Panc1 (cell line): ENCODE data around the gene INTS6L.

Experiments used
- CTCF ChIP-seq: fragments of 450-650 bp; IDR thresholded peaks from 2 replicates; pipeline ENCODE4 v1.5.1; 2017; ENCODE audit warnings: mild to moderate bottlenecking
- POLR2AphosphoS5 ChIP-seq: IDR thresholded peaks from 2 replicates; pipeline ENCODE4 v1.6.1; 2012; ENCODE audit warnings: mild to moderate bottlenecking, low read depth, low read length, moderate library complexity

GRCh38 chrX:135536877-135537276 is 16.4 kb downstream of the INTS6L start:
- TF ChIP-seq CTCF (no peak), POLR2AphosphoS5 (no peak)
